Measurements from ENCODE around the gene API5.

Gene API5

DNA sequence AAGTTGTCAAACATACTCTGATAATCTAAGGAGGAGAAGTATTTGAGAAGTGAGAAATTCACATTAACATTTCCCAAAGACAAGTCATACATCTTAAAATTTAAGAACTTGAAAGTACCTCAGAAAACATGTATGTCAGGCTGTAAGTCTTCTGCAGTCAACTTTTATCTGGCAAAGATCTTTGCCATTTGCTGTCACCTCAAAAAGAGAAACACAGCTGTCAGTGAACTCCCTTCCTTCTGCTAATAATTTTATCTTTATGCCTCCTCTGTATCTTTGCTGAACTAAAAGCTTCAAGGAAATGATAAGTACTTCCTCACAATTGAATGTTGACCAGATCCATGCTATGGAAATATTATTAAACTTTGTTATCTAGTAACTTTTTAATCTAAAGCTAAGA is 65.6 kb downstream of the API5 start:
- Histone ChIP-seq H3K27ac (ENCODE audit: insufficient read depth in 1 of 2, low read depth in 1 of 2, low read length in 2 of 2, poor library complexity in 1 of 2, severe bottlenecking in 2 of 2) (peak overlapping the region in 1 of 2 experiments; percentile 2), H3K9me3 (ENCODE audit: control extremely low read depth in 1 of 5, control insufficient read depth in 4 of 5, insufficient read depth in 2 of 5, low read depth in 1 of 5, low read length in 4 of 5) (no peaks in the 10 kb centered on the region), H3K36me3 (ENCODE audit: control insufficient read depth in 4 of 4, insufficient read depth in 4 of 4, low read length in 3 of 4) (peaks cover 6 to 17% (median 10%) of the 10 kb centered on the region in 4 experiments), H3K4me3 (ENCODE audit: control insufficient read depth in 1 of 7, extremely low read depth in 1 of 7, insufficient read depth in 4 of 7, low read depth in 2 of 7, low read length in 6 of 7) (no peak overlapping the region), H3K27me3 (replicated peaks in 2 of 5; ENCODE audit: control insufficient read depth in 4 of 5, insufficient read depth in 5 of 5, low read length in 4 of 5) (no peaks in the 10 kb centered on the region), H3K4me1 (ENCODE audit: control extremely low read depth in 1 of 4, control insufficient read depth in 4 of 4, insufficient read depth in 4 of 4, low read length in 3 of 4) (peaks cover 0 to 2% (median under 1%) of the 10 kb centered on the region in 4 experiments)
- CTCF ChIA-PET = interaction anchor here (1.6 kb wide), 1 partner anchor 8 kb away, joined by 4 read pairs; no protein-coding TSS in a partner anchor
- POLR2A ChIA-PET = interaction anchor here (1.3 kb wide), 1 partner anchor 19 kb away, joined by 7 read pairs; the partner anchor contains the start of gene TTC17
- DNase-seq = peak in 2 of 3 donors; percentile 13 to 27

GRCh38 chr11:43378897-43379296 is 67.1 kb downstream of the API5 start:
- Histone ChIP-seq H3K4me1 (ENCODE audit: control extremely low read depth in 1 of 4, control insufficient read depth in 4 of 4, insufficient read depth in 4 of 4, low read length in 3 of 4) (peaks cover 0 to 2% (median under 1%) of the 10 kb centered on the region in 4 experiments), H3K4me3 (ENCODE audit: control insufficient read depth in 1 of 7, extremely low read depth in 1 of 7, insufficient read depth in 4 of 7, low read depth in 2 of 7, low read length in 6 of 7) (no peak overlapping the region), H3K36me3 (ENCODE audit: control insufficient read depth in 4 of 4, insufficient read depth in 4 of 4, low read length in 3 of 4) (peaks cover 4 to 12% (median 10%) of the 10 kb centered on the region in 4 experiments), H3K27ac (ENCODE audit: insufficient read depth in 1 of 2, low read depth in 1 of 2, low read length in 2 of 2, poor library complexity in 1 of 2, severe bottlenecking in 2 of 2) (no peak overlapping the region), H3K27me3 (replicated peaks in 2 of 5; ENCODE audit: control insufficient read depth in 4 of 5, insufficient read depth in 5 of 5, low read length in 4 of 5) (no peaks in the 10 kb centered on the region), H3K9me3 (ENCODE audit: control extremely low read depth in 1 of 5, control insufficient read depth in 4 of 5, insufficient read depth in 2 of 5, low read depth in 1 of 5, low read length in 4 of 5) (no peaks in the 10 kb centered on the region)
- no CpG with 5 or more reads among the region's 3 CpGs for WGBS (ENCODE audit: insufficient coverage)
- POLR2A ChIA-PET = no interaction called here
- CTCF ChIA-PET = interaction anchor here (1.0 to 1.6 kb wide), 4 partner anchors 9 to 17 kb away, joined by 3 to 6 read pairs (median 4); no protein-coding TSS in a partner anchor
- DNase-seq = no peak

DNA sequence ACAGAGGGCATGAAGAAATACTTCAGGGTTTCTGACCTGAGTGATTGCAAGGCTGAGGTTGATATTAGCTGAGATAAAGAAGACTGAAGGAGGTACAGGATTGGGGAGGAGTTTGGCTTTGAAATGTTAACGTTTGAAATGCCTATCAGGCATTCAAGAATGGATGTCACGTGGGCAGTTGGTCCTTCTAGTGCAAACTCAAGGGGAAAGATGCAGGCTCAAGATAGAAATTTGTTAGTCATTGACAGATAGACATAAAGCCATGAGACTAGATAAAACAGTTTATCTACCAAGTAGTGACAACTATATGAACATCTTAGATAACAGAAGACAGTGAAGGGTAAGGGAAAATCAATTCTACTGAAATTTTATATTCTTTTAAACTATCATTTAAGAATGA is 70.0 kb downstream of the API5 start:
- no peak overlapping the region for H3K4me3 ChIP-seq (ENCODE audit: control insufficient read depth in 1 of 7, extremely low read depth in 1 of 7, insufficient read depth in 4 of 7, low read depth in 2 of 7, low read length in 6 of 7)
- no peak for DNase-seq
- no peaks in the 10 kb centered on the region for H3K27me3 ChIP-seq (replicated peaks in 2 of 5; ENCODE audit: control insufficient read depth in 4 of 5, insufficient read depth in 5 of 5, low read length in 4 of 5)
- peaks cover 5 to 15% (median 15%) of the 10 kb centered on the region in 4 experiments for H3K36me3 ChIP-seq (ENCODE audit: control insufficient read depth in 4 of 4, insufficient read depth in 4 of 4, low read length in 3 of 4)
- WGBS (ENCODE audit: insufficient coverage) = 84% methylated on average over 2 of the region's 2 CpGs
- no peak overlapping the region for H3K27ac ChIP-seq (ENCODE audit: insufficient read depth in 1 of 2, low read depth in 1 of 2, low read length in 2 of 2, poor library complexity in 1 of 2, severe bottlenecking in 2 of 2)
- POLR2A ChIA-PET = no interaction called here
- H3K9me3 ChIP-seq (ENCODE audit: control extremely low read depth in 1 of 5, control insufficient read depth in 4 of 5, insufficient read depth in 2 of 5, low read depth in 1 of 5, low read length in 4 of 5) = no peaks in the 10 kb centered on the region
- CTCF ChIA-PET = no interaction called here
- peaks cover 0 to 2% (median under 1%) of the 10 kb centered on the region in 4 experiments for H3K4me1 ChIP-seq (ENCODE audit: control extremely low read depth in 1 of 4, control insufficient read depth in 4 of 4, insufficient read depth in 4 of 4, low read length in 3 of 4)

- peaks cover 7 to 23% (median 18%) of the 10 kb centered on the region in 4 experiments for H3K36me3 ChIP-seq (ENCODE audit: control insufficient read depth in 4 of 4, insufficient read depth in 4 of 4, low read length in 3 of 4)
- ChIA-PET CTCF (no interaction called here), POLR2A (no interaction called here)
- H3K9me3 ChIP-seq (ENCODE audit: control extremely low read depth in 1 of 5, control insufficient read depth in 4 of 5, insufficient read depth in 2 of 5, low read depth in 1 of 5, low read length in 4 of 5) = no peaks in the 10 kb centered on the region
- WGBS (ENCODE audit: insufficient coverage) = 80% methylated on average over 1 of the region's 1 CpG
- no peaks in the 10 kb centered on the region for H3K27me3 ChIP-seq (replicated peaks in 2 of 5; ENCODE audit: control insufficient read depth in 4 of 5, insufficient read depth in 5 of 5, low read length in 4 of 5)
- no peak overlapping the region for H3K4me3 ChIP-seq (ENCODE audit: control insufficient read depth in 1 of 7, extremely low read depth in 1 of 7, insufficient read depth in 4 of 7, low read depth in 2 of 7, low read length in 6 of 7)
- peaks cover 0 to under 1% (median 0%) of the 10 kb centered on the region in 4 experiments for H3K4me1 ChIP-seq (ENCODE audit: control extremely low read depth in 1 of 4, control insufficient read depth in 4 of 4, insufficient read depth in 4 of 4, low read length in 3 of 4)
- DNase-seq = no peak
- no peak overlapping the region for H3K27ac ChIP-seq (ENCODE audit: insufficient read depth in 1 of 2, low read depth in 1 of 2, low read length in 2 of 2, poor library complexity in 1 of 2, severe bottlenecking in 2 of 2)
Measured at GRCh38 chr11:43382614-43383013, 70.8 kb downstream of the API5 start.

GRCh38 chr11:43384393-43384792 is 72.6 kb downstream of the API5 start:
- H3K4me1 ChIP-seq (ENCODE audit: control extremely low read depth in 1 of 4, control insufficient read depth in 4 of 4, insufficient read depth in 4 of 4, low read length in 3 of 4) = no peaks in the 10 kb centered on the region
- H3K27me3 ChIP-seq (replicated peaks in 2 of 5; ENCODE audit: control insufficient read depth in 4 of 5, insufficient read depth in 5 of 5, low read length in 4 of 5) = no peaks in the 10 kb centered on the region
- DNase-seq = no peak
- peaks cover 7 to 26% (median 21%) of the 10 kb centered on the region in 4 experiments for H3K36me3 ChIP-seq (ENCODE audit: control insufficient read depth in 4 of 4, insufficient read depth in 4 of 4, low read length in 3 of 4)
- no peak overlapping the region for H3K27ac ChIP-seq (ENCODE audit: insufficient read depth in 1 of 2, low read depth in 1 of 2, low read length in 2 of 2, poor library complexity in 1 of 2, severe bottlenecking in 2 of 2)
- POLR2A ChIA-PET = no interaction called here
- no peak overlapping the region for H3K4me3 ChIP-seq (ENCODE audit: control insufficient read depth in 1 of 7, extremely low read depth in 1 of 7, insufficient read depth in 4 of 7, low read depth in 2 of 7, low read length in 6 of 7)
- CTCF ChIA-PET = no interaction called here
- 97% methylated on average over 5 of the region's 5 CpGs for WGBS (ENCODE audit: insufficient coverage)
- H3K9me3 ChIP-seq (ENCODE audit: control extremely low read depth in 1 of 5, control insufficient read depth in 4 of 5, insufficient read depth in 2 of 5, low read depth in 1 of 5, low read length in 4 of 5) = no peaks in the 10 kb centered on the region

GRCh38 chr11:43392713-43393112 is 80.9 kb downstream of the API5 start:
- WGBS (ENCODE audit: insufficient coverage) = 100% methylated on average over 3 of the region's 5 CpGs
- peaks cover 21 to 67% (median 45%) of the 10 kb centered on the region in 4 experiments for H3K36me3 ChIP-seq (ENCODE audit: control insufficient read depth in 4 of 4, insufficient read depth in 4 of 4, low read length in 3 of 4)
- CTCF ChIA-PET = interaction anchor here (0.8 kb wide), 1 partner anchor 14 kb away, joined by 3 read pairs; no protein-coding TSS in a partner anchor
- H3K4me1 ChIP-seq (ENCODE audit: control extremely low read depth in 1 of 4, control insufficient read depth in 4 of 4, insufficient read depth in 4 of 4, low read length in 3 of 4) = no peaks in the 10 kb centered on the region
- H3K27ac ChIP-seq (ENCODE audit: insufficient read depth in 1 of 2, low read depth in 1 of 2, low read length in 2 of 2, poor library complexity in 1 of 2, severe bottlenecking in 2 of 2) = no peak overlapping the region
- POLR2A ChIA-PET = no interaction called here
- no peak overlapping the region for H3K4me3 ChIP-seq (ENCODE audit: control insufficient read depth in 1 of 7, extremely low read depth in 1 of 7, insufficient read depth in 4 of 7, low read depth in 2 of 7, low read length in 6 of 7)
- DNase-seq = no peak
- no peaks in the 10 kb centered on the region for H3K27me3 ChIP-seq (replicated peaks in 2 of 5; ENCODE audit: control insufficient read depth in 4 of 5, insufficient read depth in 5 of 5, low read length in 4 of 5)
- no peaks in the 10 kb centered on the region for H3K9me3 ChIP-seq (ENCODE audit: control extremely low read depth in 1 of 5, control insufficient read depth in 4 of 5, insufficient read depth in 2 of 5, low read depth in 1 of 5, low read length in 4 of 5)

DNA sequence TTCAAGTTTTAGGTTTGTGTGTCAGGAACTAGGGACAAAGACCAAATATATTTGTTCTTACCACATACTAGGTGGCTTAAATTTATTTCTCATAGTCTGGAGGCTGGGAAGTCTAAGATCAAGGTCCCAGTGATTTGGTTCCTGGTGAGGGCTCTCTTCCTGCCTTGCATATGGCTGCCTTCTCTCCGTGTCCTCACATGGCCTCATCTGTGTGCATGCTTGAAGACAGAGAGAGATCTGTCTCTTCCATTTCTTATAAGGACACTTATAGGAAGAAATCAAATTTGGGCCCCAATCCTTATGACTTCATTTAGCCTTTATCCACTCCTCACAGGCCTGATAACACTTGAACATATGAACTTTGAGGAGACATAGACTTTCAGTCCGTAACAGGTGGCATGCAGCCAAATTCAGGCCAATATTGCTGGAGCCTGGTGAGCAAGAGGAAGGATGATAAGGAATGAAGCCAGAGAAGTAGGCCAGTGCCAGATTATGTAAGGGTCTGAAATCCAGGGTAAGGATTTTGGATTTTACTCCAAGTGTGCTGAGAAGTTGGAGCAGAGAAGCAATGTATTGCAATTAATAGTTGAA is 82.1 kb downstream of the API5 start:
- peaks cover 21 to 78% (median 51%) of the 10 kb centered on the region in 4 experiments for H3K36me3 ChIP-seq (ENCODE audit: control insufficient read depth in 4 of 4, insufficient read depth in 4 of 4, low read length in 3 of 4)
- H3K9me3 ChIP-seq (ENCODE audit: control extremely low read depth in 1 of 5, control insufficient read depth in 4 of 5, insufficient read depth in 2 of 5, low read depth in 1 of 5, low read length in 4 of 5) = no peaks in the 10 kb centered on the region
- H3K4me3 ChIP-seq (ENCODE audit: control insufficient read depth in 1 of 7, extremely low read depth in 1 of 7, insufficient read depth in 4 of 7, low read depth in 2 of 7, low read length in 6 of 7) = no peak overlapping the region
- WGBS (ENCODE audit: insufficient coverage) = 100% methylated on average over 2 of the region's 2 CpGs
- H3K4me1 ChIP-seq (ENCODE audit: control extremely low read depth in 1 of 4, control insufficient read depth in 4 of 4, insufficient read depth in 4 of 4, low read length in 3 of 4) = no peaks in the 10 kb centered on the region
- no peak overlapping the region for H3K27ac ChIP-seq (ENCODE audit: insufficient read depth in 1 of 2, low read depth in 1 of 2, low read length in 2 of 2, poor library complexity in 1 of 2, severe bottlenecking in 2 of 2)
- H3K27me3 ChIP-seq (replicated peaks in 2 of 5; ENCODE audit: control insufficient read depth in 4 of 5, insufficient read depth in 5 of 5, low read length in 4 of 5) = no peaks in the 10 kb centered on the region
- DNase-seq = no peak
- CTCF ChIA-PET = no interaction called here
- POLR2A ChIA-PET = no interaction called here

Data from common myeloid progenitor, CD34-positive (primary cell).